Activated naive CD4-positive, alpha-beta T cell (primary cell): ENCODE measurements around the gene SLC19A1.
A peak's percentile ranks its signal among the peaks of the same experiment; 100 is the strongest.

Source experiments
- DNase-seq, 4 experiments: peaks; one replicate each; lab custom pipeline; 2025; lab: John Stamatoyannopoulos, UW

The SLC19A1 gene

DNA sequence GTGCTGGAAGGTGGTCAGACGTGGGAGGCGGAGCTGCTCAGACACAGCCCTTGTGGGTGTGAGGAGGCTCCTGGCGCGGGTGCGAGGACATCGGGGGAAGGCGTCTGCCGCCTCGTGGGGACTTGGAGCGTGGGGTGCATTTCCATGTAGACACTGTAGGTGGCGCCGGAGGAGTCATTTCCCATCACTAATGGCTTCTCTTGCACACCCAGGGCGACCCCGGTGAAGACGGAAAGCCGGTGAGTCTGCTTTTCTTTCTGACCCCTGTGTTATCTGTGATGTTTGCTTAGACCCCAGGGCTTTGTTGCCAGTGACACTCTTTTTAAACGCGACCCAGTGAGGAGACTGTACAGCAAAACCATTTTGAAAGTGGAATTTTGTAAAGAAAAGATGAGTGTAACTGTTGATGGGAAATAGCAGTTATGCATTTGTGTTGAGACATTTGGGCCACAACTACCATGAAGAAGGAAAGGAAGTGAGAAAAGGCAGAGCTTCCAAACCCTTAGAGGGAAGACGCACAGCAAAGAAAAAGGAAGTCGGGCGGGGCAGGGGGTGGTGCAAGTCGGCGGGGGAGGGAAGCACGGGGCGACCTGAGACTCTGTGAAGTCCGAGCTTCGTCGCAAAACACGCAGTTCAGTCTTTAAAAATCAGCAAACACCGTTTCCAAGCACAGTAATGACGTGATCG lies 64.0 kb downstream of the SLC19A1 start:
- peak; percentile 56 to 73 (median 66) for DNase-seq

DNA sequence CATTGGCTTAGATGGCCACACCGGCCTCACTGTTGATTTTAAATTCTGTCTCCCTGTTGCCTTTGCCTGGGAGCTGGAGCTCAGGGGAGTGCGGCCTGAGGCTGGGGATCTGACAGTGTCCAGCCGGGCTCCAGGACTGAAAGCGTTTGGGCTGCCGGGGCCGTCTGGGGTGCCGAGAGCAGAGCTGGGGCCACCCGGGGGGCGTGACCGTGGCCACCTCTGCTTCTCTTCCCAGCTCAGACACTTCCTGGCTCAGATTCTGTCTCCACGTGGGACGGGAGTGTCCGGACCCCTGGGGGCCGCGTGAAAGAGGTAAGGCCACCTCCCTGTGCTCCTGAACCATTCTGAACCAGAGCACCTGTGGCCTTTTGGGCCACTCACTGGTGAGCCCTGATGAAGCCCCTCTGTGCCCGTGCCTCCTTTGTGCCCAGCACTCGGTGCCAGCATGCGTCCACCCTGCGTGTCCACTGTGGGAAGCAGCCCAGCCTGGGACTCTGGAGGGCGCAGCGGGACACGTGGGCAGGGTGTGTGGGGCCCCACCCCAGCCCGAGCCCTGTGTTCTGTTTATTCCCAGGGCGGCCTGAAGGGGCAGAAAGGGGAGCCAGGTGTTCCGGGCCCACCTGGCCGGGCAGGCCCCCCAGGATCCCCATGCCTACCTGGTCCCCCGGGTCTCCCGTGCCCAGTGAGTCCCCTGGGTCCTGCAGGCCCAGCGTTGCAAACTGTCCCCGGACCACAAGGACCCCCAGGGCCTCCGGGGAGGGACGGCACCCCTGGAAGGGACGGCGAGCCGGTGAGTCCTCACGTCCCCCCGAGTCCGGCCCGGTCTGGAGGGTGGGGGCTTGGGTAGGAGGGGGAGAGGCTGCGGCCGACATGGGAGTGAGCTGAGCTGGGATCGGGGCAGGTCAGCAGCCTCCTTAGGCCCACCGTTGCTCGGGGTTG lies 64.8 kb downstream of the SLC19A1 start:
- no peak for DNase-seq

DNA sequence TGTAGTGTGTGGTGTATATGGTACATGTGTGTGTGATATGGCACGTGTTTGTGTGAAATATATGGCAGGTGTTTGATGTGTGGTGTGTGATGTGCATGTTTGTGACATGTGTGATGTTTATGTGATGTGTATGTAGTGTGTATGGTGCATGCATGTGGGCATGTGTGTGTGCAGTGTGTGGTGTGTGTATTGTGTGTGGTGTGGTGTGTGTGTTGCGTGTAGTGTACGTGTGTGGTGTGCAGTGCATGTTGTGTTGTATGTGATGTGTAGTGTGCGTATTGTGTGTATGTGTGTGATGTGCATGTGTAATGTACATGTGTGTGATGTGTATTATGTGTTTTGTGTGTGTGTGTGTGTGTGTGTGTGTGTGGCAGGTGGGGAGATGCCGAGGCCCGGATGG lies 65.7 kb downstream of the SLC19A1 start:
- no peak for DNase-seq

DNA sequence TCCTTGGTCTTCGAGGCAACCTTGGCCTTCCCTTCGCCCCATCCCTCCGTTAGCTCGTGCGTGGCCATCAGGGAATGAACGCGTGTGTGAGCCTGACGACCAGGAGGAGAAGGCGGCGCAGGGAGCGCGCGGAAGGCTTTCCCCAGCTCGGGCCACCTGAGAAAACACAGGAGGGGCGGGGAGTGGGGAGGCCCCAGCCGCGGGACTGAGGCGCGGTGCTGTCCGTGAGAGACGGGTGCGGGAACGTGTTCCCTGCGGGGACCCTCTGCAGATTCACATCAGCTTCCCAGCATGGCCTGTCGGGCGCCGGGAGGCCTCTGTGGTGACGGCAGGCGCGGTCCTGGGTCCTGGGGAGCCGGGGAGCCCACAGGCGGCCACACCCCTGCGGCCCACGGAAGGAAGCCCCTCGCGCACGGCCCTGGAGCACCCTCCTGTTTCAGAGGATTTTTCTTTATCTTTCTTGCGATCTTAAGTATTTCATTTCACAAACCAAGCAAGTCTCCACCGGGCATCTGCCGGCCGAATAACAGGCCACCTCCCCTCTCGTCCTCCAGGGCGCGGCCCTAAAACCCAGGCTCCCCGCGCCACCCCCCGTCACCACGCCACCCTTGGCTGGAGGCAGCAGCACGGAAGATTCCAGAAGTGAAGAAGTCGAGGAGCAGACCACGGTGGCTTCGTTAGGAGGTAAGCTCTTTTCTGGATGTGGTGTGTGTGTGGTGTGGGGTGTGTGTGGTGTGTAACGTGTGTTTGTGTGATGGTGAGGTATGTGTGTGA lies 66.3 kb downstream of the SLC19A1 start:
- no peak for DNase-seq

GRCh38 chr21:45475004-45475685 lies 67.1 kb downstream of the SLC19A1 start:
- no peak for DNase-seq

DNA sequence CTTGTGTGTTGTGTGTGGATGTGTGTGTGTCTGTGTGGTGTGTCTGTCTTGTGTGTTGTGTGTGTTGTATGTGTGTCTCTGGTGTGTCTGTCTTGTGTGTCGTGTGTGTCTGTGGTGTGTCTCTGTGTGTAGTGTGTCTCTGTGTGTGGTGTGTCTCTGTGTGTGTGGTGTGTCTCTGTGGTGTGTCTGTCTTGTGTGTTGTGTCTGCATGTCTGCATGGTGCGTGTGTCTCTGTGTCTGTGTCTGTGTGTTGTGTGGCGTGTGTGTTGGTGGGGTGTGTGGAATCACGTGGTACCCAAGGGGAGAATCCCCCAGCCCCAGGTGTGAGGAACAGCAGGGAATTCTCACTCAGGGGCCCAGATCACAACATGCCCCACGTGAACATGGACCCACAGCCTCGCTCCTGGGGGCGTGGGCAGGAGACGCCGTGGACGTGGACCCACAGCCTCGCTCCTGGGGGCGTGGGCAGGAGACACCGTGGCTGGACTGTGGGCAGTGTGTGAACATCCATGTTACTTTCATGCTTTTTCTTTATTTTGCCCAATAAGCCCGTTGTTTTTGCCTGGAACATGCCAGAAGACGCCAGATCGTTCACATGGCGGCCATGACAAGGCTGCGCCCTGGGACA lies 67.8 kb downstream of the SLC19A1 start:
- no peak for DNase-seq

DNA sequence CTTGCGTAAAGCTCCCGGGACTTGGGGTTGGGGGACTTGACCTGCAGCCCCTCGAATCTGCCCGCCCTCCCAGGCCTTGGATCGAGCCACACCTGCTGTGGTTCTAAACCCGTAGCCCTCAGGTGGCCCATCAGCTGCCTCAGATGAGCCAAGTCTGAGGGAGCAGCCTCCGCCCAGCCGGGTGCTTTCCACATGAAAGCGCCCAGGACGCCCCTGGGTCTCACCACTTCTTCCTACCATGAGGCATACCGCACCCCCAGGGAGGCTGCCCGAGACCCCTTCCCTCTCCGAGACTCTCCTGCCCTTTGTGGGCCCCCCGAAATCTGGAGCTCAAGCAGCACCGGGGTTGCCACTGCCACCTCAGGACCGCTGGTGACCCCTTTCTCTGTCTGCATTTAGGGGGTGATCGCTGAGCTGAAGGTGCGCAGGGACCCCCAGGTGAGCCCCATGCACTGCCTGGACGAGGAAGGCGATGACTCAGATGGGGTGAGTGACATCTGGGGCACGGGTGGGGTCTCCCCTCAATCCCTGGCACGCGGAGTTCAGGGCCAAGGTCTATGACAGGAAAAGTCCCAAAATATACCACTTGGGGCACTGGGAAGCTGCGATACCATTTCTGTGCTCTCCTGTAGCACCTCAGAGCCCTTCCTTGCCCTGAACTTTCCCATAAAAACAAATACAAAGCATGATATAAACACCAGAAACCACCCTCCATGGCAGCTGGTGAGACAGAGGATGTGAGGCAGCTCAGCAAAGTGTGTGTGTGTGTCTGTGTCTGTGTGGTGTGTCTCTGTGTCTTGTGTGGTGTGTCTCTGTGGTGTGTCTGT lies 68.5 kb downstream of the SLC19A1 start:
- DNase-seq = no peak

GRCh38 chr21:45472445-45473365 lies 69.5 kb downstream of the SLC19A1 start:
- DNase-seq = no peak

DNA sequence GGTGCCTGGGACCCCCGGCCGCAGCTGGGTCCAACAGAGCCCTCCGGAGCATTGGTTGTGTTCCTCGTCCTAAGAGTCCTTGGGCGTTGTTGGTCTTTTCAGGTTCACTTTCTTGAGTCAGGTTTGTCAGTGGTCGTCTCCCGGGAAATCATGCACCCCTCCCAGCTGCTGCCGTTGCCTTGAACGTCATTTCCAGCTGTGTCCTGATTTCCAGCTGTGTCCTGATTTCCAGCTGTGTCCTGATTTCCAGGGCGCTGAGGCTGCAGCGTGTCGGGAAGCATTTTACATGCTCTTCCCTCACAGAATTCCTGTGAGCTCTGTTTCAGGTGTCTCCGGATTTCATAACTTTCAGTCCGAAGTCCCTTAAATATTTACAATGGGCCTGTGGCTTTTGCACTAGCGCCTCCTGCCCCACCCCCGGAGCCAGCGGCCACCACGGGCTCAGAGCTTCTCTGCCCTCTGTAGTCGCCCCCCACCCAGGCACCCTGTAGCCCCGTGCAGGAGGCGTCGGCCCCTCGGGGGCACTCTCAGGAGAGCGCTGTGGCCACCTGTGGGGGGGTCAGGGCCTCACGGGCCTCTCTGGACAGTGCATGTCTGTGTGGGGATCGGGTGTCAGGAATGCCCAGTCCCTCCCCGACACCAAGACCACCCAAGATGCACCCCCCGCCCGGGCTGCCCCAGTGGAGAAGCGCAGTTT lies 70.6 kb downstream of the SLC19A1 start:
- DNase-seq = no peak

DNA sequence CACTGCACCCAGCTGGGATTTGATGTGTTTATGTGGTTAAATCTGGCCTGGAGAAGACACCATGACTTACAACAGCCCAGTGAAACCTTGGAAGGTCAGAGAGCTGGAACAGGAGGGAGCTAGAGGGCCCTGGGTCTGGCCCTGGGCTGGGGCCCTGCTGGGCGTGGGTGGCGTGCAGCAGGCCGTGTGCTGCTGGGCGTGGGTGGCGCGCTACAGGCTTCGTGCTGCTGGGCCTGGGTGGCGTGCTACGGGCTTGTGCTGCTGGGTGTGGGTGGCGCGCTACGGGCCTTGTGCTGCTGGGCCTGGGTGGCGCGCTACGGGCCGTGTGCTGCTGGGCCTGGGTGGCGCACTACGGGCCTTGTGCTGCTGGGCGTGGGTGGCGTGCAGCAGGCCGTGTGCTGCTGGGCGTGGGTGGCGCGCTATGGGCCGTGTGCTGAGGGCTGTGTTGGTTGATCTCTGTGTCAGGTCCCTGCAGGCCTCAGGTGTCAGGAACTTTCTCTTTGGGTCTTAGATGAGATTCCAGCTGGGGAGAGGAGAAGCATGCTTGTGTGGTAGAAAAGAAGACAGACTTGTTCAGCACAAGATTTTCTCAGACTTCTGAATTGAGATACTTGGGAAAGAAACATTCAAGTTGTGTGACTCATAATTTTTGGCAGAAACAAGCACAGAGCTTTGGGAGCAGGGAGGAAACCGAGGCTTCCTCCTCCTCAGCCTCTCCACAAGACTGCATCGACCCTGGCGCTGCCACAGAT lies 71.3 kb downstream of the SLC19A1 start:
- DNase-seq = peak in 2 of 4 experiments; percentile 41 to 62

DNA sequence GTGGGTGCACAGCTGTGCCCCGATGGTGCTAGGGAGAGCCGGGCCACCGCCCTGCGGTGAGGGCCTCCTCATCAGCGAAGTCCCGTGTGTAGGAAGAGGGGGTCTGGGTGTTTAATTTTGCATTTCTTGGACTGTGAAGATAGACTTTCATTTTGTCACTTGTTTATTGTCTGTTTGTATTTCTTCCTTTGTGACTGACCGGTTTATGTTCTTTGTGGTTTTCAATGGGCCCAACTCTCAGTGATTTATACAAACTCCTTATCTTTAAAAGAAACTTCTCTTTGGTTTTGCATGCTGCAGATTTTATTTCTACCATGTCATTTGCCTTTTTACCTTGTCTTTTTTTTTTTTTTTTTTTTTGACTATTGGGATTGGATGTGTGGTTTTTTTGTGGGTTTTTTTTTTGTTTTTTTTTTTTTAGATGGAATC lies 72.1 kb downstream of the SLC19A1 start:
- no peak for DNase-seq

DNA sequence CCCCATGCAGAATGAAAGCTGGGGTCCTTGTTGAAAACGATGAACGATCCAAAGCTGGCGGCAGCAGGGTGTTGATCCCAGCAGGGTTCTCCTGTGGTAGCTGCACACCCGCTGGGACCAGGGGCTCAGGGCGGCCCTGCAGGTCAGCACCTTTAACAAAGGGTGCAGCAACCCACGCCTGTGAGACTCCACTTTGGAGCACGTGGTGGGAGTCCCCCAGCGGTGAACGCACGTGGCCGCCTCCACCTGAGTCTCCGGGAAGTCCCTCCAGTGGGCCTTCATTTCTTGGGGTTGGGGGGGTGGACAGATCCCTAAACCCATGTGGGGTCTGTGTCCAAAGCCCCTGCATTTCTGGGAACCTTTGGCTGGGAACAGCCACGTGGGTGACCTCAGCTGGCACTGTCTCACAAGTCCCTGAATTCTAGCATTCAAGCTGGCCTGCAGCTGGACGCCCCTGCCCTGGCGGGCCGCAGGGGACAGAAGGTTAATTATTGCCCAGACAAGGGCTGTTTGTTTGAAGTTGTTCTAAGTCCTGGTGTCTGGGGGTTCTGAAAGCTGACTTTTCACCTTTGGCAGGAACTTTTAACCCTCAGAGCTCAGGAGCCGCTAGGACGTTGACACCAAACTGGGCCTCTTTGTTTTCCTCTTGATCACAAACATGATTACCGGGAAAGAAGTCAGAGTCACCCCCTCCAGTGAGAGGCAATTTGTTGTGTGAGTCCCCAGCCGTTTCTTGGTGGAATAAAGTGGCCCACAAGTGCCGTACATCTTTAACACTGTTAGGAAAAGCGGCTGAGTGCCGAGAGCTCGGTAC lies 72.8 kb downstream of the SLC19A1 start:
- no peak for DNase-seq

DNA sequence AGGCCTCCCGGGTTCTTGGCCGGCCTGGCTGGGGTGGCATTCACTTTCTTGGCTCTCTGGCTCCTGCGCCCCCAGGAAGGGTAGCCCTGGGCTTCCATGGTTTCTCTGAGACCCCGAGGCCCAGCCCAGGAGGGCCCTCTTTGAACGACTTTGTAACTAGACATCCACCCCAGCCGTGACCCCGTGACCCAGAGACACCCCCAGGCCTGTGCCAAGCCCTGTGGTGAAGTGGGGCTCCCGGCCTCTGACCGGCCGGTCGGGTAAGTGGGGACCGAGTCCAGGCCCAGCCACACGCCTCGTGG lies 73.3 kb downstream of the SLC19A1 start:
- DNase-seq = no peak

DNA sequence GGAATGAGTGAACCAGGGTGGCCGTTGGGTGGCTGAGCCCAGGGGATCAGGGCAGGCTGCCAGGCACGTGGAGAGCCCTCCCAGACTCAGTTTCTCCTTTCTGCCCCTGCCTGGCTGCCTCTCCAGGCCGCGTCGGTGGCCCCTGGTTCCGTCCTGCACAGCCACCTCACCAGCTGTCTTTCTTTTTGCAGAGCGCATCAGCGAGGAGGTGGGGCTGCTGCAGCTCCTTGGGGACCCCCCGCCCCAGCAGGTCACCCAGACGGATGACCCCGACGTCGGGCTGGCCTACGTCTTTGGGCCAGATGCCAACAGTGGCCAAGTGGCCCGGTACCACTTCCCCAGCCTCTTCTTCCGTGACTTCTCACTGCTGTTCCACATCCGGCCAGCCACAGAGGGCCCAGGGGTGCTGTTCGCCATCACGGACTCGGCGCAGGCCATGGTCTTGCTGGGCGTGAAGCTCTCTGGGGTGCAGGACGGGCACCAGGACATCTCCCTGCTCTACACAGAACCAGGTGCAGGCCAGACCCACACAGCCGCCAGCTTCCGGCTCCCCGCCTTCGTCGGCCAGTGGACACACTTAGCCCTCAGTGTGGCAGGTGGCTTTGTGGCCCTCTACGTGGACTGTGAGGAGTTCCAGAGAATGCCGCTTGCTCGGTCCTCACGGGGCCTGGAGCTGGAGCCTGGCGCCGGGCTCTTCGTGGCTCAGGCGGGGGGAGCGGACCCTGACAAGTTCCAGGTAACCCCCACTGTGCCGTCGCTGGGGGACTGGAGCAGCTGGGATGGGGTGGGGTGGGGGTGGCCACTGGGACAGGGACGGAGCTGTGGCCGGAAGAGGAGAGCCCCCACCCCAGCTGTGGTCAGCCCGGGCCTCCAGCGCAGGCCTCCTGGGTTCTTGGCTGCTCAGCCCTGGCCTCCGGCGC lies 73.9 kb downstream of the SLC19A1 start:
- DNase-seq = no peak

- DNase-seq = no peak
Observed at GRCh38 chr21:45467221-45467779, 74.9 kb downstream of the SLC19A1 start.
